Ramos (cell line): Measurements from ENCODE around the gene SBNO2.
"Not testable (repeated sequence)": the region's sequence is repeated elsewhere in the genome, so short reads cannot be mapped to it uniquely, and the experiment has no call there.

Source experiments
- in situ Hi-C: fragments of 300-500 bp; cut with MboI; formaldehyde crosslinking; loops from one replicate; pipeline ENCODE4 v1.14.3; 2022; ENCODE audit warnings: low sequenced_read_pairs; ENCODE audit not compliant: unreplicated experiment

Gene SBNO2

GRCh38 chr19:1173845-1174809 is at the start of gene SBNO2:
Gene SBNO2, minus strand, starts transcription at chr19:1174268. Its CDS starts 19,992 bp downstream, at chr19:1154276.
- in situ Hi-C loops, result no loop called here

GRCh38 chr19:1223018-1223855 is 49.2 kb upstream of the SBNO2 start:
- in situ Hi-C loops, result no loop called here

GRCh38 chr19:1222394-1222793 is 48.3 kb upstream of the SBNO2 start:
- in situ Hi-C loops, result no loop called here

GRCh38 chr19:1221904-1222255 is 47.8 kb upstream of the SBNO2 start:
- in situ Hi-C loops, result no loop called here

- in situ Hi-C loops, result no loop called here
Measured at GRCh38 chr19:1220976-1221903, 47.2 kb upstream of the SBNO2 start.

GRCh38 chr19:1220477-1220930 is 46.4 kb upstream of the SBNO2 start:
- in situ Hi-C loops, result no loop called here

- in situ Hi-C loops, result no loop called here
Measured at GRCh38 chr19:1219786-1220476, 45.9 kb upstream of the SBNO2 start.

GRCh38 chr19:1218751-1219567 is 44.9 kb upstream of the SBNO2 start:
- in situ Hi-C loops, result no loop called here

- in situ Hi-C loops, result no loop called here
Measured at GRCh38 chr19:1217366-1217765, 43.3 kb upstream of the SBNO2 start.

GRCh38 chr19:1216756-1217155 is 42.7 kb upstream of the SBNO2 start:
- in situ Hi-C loops, result no loop called here

GRCh38 chr19:1214862-1215731 is 41.0 kb upstream of the SBNO2 start:
- in situ Hi-C loops, result no loop called here

- in situ Hi-C loops, result no loop called here
Measured at GRCh38 chr19:1214299-1214861, 40.3 kb upstream of the SBNO2 start.

GRCh38 chr19:1213391-1214286 is 39.6 kb upstream of the SBNO2 start:
- in situ Hi-C loops, result no loop called here

- in situ Hi-C loops, result no loop called here
Measured at GRCh38 chr19:1211494-1212234, 37.6 kb upstream of the SBNO2 start.

- in situ Hi-C loops, result no loop called here
Measured at GRCh38 chr19:1210227-1210538, 36.1 kb upstream of the SBNO2 start.

- in situ Hi-C loops, result not testable (repeated sequence)
Measured at GRCh38 chr19:1208830-1209229, 34.8 kb upstream of the SBNO2 start.
